ENCODE results near the gene PSAPL1. TPM values are rescaled to one million over a fixed set of nuclear protein-coding genes. Genes with fewer than 3 reads are reported as not detected.

PSAPL1 gene
- polyA plus RNA-seq, 2 donors: 0.04 to 0.39 TPM

GRCh38 chr4:7470522-7471128 lies 35.9 kb upstream of the PSAPL1 start:
- H3K27me3 ChIP-seq (ENCODE audit: control insufficient read depth in 1 of 2, insufficient read depth in 2 of 2, low read length in 2 of 2): no peaks in the 10 kb centered on the region
- H3K4me3 ChIP-seq (ENCODE audit: low read depth in 1 of 2, low read length in 2 of 2): no peak overlapping the region
- H3K9me3 ChIP-seq (ENCODE audit: control insufficient read depth in 2 of 2, insufficient read depth in 1 of 2, low read depth in 1 of 2, low read length in 1 of 2): peaks cover 0 to 8% of the 10 kb centered on the region in 2 donors
- WGBS, 2 donors: 89 to 90% methylated on average over 8 of the region's 8 CpGs
- no peaks in the 10 kb centered on the region for H3K36me3 ChIP-seq (ENCODE audit: control insufficient read depth in 2 of 2, insufficient read depth in 2 of 2, low read length in 1 of 2)
- H3K4me1 ChIP-seq (ENCODE audit: control insufficient read depth in 2 of 2, insufficient read depth in 2 of 2, low read length in 1 of 2): no peaks in the 10 kb centered on the region
- no peak overlapping the region for H3K27ac ChIP-seq (ENCODE audit: low read depth in 2 of 2, low read length in 1 of 2)

DNA sequence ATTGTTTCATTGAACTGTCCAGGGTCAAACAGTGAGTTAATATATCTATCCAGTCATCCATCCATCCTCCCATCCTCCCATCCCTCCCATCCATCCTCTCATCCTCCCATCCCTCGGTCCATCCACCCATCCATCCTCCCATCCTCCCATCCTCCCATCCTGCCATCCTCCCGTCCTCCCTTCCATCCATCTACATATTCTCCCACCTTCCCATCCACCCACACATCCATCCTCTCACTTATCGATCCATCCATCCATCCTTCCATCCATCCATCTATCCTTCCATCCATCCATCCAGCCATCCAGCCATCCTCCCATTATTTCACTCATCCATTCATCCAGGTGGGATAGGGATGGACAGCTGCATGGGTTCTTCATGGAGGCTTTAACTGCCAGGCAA lies 35.4 kb upstream of the PSAPL1 start:
- H3K27ac ChIP-seq (ENCODE audit: low read depth in 2 of 2, low read length in 1 of 2): no peak overlapping the region
- H3K36me3 ChIP-seq (ENCODE audit: control insufficient read depth in 2 of 2, insufficient read depth in 2 of 2, low read length in 1 of 2): no peaks in the 10 kb centered on the region
- WGBS, 2 donors: 70 to 90% methylated on average over 3 of the region's 3 CpGs
- H3K9me3 ChIP-seq (ENCODE audit: control insufficient read depth in 2 of 2, insufficient read depth in 1 of 2, low read depth in 1 of 2, low read length in 1 of 2): peaks cover 0 to 8% of the 10 kb centered on the region in 2 donors
- no peaks in the 10 kb centered on the region for H3K4me1 ChIP-seq (ENCODE audit: control insufficient read depth in 2 of 2, insufficient read depth in 2 of 2, low read length in 1 of 2)
- H3K4me3 ChIP-seq (ENCODE audit: low read depth in 1 of 2, low read length in 2 of 2): no peak overlapping the region
- H3K27me3 ChIP-seq (ENCODE audit: control insufficient read depth in 1 of 2, insufficient read depth in 2 of 2, low read length in 2 of 2): no peaks in the 10 kb centered on the region

- H3K4me3 ChIP-seq (ENCODE audit: low read depth in 1 of 2, low read length in 2 of 2): no peak overlapping the region
- H3K27me3 ChIP-seq (ENCODE audit: control insufficient read depth in 1 of 2, insufficient read depth in 2 of 2, low read length in 2 of 2): no peaks in the 10 kb centered on the region
- H3K9me3 ChIP-seq (ENCODE audit: control insufficient read depth in 2 of 2, insufficient read depth in 1 of 2, low read depth in 1 of 2, low read length in 1 of 2): peaks cover 3 to 8% of the 10 kb centered on the region in 2 donors
- H3K27ac ChIP-seq (ENCODE audit: low read depth in 2 of 2, low read length in 1 of 2): no peak overlapping the region
- no peaks in the 10 kb centered on the region for H3K4me1 ChIP-seq (ENCODE audit: control insufficient read depth in 2 of 2, insufficient read depth in 2 of 2, low read length in 1 of 2)
- H3K36me3 ChIP-seq (ENCODE audit: control insufficient read depth in 2 of 2, insufficient read depth in 2 of 2, low read length in 1 of 2): no peaks in the 10 kb centered on the region
- WGBS, 2 donors: 79 to 87% methylated on average over 4 of the region's 4 CpGs
Measured at GRCh38 chr4:7469023-7469422, 34.3 kb upstream of the PSAPL1 start.

DNA sequence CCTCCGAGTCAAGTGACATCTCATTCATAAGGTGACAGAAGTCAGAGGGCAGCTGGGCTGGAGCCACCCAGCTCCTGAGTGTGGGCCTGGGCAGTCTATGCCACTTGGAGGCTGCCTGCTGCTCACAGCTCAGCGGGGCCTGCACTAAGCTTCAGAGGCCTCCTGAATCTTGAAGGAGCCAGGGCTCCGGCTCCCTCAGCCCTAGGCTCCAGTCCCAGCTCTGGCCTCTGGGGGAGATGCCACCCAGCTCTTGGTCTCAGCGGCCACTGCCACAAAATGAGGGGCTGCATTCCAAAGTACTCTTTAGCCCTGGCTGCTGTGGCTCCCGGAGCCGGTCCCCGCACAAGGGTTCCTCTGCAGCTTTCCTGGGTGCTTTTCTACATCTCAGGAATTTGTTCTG lies 32.7 kb upstream of the PSAPL1 start:
- Histone ChIP-seq H3K36me3 (ENCODE audit: control insufficient read depth in 2 of 2, insufficient read depth in 2 of 2, low read length in 1 of 2) (no peaks in the 10 kb centered on the region), H3K9me3 (ENCODE audit: control insufficient read depth in 2 of 2, insufficient read depth in 1 of 2, low read depth in 1 of 2, low read length in 1 of 2) (peaks cover 3 to 8% of the 10 kb centered on the region in 2 donors), H3K4me3 (ENCODE audit: low read depth in 1 of 2, low read length in 2 of 2) (no peak overlapping the region), H3K27me3 (ENCODE audit: control insufficient read depth in 1 of 2, insufficient read depth in 2 of 2, low read length in 2 of 2) (no peaks in the 10 kb centered on the region), H3K4me1 (ENCODE audit: control insufficient read depth in 2 of 2, insufficient read depth in 2 of 2, low read length in 1 of 2) (no peaks in the 10 kb centered on the region), H3K27ac (ENCODE audit: low read depth in 2 of 2, low read length in 1 of 2) (no peak overlapping the region)
- WGBS, 2 donors: 88 to 92% methylated on average over 7 of the region's 7 CpGs

DNA sequence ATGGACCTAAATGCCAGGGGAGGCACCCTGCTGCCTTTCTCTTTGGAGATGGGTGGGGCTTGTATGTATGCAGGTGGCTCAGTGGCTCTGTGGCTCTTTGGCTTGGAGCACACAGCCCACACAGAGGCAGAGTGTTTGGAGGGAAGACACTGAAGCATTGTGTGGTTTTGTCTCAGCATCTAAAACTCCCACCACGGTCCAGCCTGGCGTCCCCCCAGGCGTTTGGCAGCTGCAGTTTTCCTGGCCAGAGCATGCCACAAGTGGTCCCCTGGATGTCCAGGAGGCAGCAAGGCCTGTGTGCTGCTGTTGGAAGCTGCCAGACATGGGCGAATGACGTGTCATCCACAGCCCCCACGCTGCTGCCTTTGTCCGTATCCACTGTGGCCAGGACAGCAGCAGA lies 32.2 kb upstream of the PSAPL1 start:
- Histone ChIP-seq H3K4me1 (ENCODE audit: control insufficient read depth in 2 of 2, insufficient read depth in 2 of 2, low read length in 1 of 2) (no peaks in the 10 kb centered on the region), H3K9me3 (ENCODE audit: control insufficient read depth in 2 of 2, insufficient read depth in 1 of 2, low read depth in 1 of 2, low read length in 1 of 2) (peaks cover 3 to 8% of the 10 kb centered on the region in 2 donors), H3K4me3 (ENCODE audit: low read depth in 1 of 2, low read length in 2 of 2) (no peak overlapping the region), H3K27ac (ENCODE audit: low read depth in 2 of 2, low read length in 1 of 2) (no peak overlapping the region), H3K27me3 (ENCODE audit: control insufficient read depth in 1 of 2, insufficient read depth in 2 of 2, low read length in 2 of 2) (no peaks in the 10 kb centered on the region), H3K36me3 (ENCODE audit: control insufficient read depth in 2 of 2, insufficient read depth in 2 of 2, low read length in 1 of 2) (no peaks in the 10 kb centered on the region)
- WGBS, 2 donors: 90 to 91% methylated on average over 7 of the region's 7 CpGs

DNA sequence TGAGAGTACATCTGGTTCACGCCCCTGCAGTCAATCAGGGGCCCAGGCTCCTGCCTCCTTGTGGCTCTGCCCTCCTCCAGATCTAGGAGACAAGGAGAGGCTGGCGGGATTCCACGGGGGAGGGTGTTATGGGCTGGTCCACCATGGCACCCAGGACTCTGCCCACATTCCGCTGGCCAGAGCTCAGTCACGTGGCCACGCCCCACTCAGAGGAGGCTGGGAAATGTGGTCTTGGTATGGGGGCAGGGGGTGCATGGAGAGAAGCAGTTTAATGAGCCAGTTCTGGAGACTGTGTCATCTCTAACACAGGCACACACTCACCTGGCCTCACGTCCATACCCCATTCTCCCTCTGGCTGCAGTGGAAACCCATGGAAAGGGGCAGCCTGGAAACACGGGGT lies 31.5 kb upstream of the PSAPL1 start:
- H3K36me3 ChIP-seq (ENCODE audit: control insufficient read depth in 2 of 2, insufficient read depth in 2 of 2, low read length in 1 of 2): no peaks in the 10 kb centered on the region
- no peak overlapping the region for H3K27ac ChIP-seq (ENCODE audit: low read depth in 2 of 2, low read length in 1 of 2)
- 80 to 87% methylated on average over 8 of the region's 8 CpGs for WGBS, 2 donors
- H3K9me3 ChIP-seq (ENCODE audit: control insufficient read depth in 2 of 2, insufficient read depth in 1 of 2, low read depth in 1 of 2, low read length in 1 of 2): peaks cover 3 to 8% of the 10 kb centered on the region in 2 donors
- H3K4me1 ChIP-seq (ENCODE audit: control insufficient read depth in 2 of 2, insufficient read depth in 2 of 2, low read length in 1 of 2): no peaks in the 10 kb centered on the region
- no peaks in the 10 kb centered on the region for H3K27me3 ChIP-seq (ENCODE audit: control insufficient read depth in 1 of 2, insufficient read depth in 2 of 2, low read length in 2 of 2)
- no peak overlapping the region for H3K4me3 ChIP-seq (ENCODE audit: low read depth in 1 of 2, low read length in 2 of 2)

- Histone ChIP-seq H3K9me3 (ENCODE audit: control insufficient read depth in 2 of 2, insufficient read depth in 1 of 2, low read depth in 1 of 2, low read length in 1 of 2) (peaks cover 3 to 8% of the 10 kb centered on the region in 2 donors), H3K27ac (ENCODE audit: low read depth in 2 of 2, low read length in 1 of 2) (no peak overlapping the region), H3K36me3 (ENCODE audit: control insufficient read depth in 2 of 2, insufficient read depth in 2 of 2, low read length in 1 of 2) (no peaks in the 10 kb centered on the region), H3K4me3 (ENCODE audit: low read depth in 1 of 2, low read length in 2 of 2) (no peak overlapping the region), H3K4me1 (ENCODE audit: control insufficient read depth in 2 of 2, insufficient read depth in 2 of 2, low read length in 1 of 2) (no peaks in the 10 kb centered on the region), H3K27me3 (ENCODE audit: control insufficient read depth in 1 of 2, insufficient read depth in 2 of 2, low read length in 2 of 2) (no peaks in the 10 kb centered on the region)
- WGBS, 2 donors: 75 to 84% methylated on average over 9 of the region's 9 CpGs
Measured at GRCh38 chr4:7465017-7465416, 30.3 kb upstream of the PSAPL1 start.

GRCh38 chr4:7464259-7464655 lies 29.5 kb upstream of the PSAPL1 start:
- 83% methylated on average over 5 of the region's 5 CpGs for WGBS, 2 donors
- Histone ChIP-seq H3K9me3 (ENCODE audit: control insufficient read depth in 2 of 2, insufficient read depth in 1 of 2, low read depth in 1 of 2, low read length in 1 of 2) (peaks cover 3 to 8% of the 10 kb centered on the region in 2 donors), H3K4me1 (ENCODE audit: control insufficient read depth in 2 of 2, insufficient read depth in 2 of 2, low read length in 1 of 2) (no peaks in the 10 kb centered on the region), H3K27ac (ENCODE audit: low read depth in 2 of 2, low read length in 1 of 2) (no peak overlapping the region), H3K36me3 (ENCODE audit: control insufficient read depth in 2 of 2, insufficient read depth in 2 of 2, low read length in 1 of 2) (no peaks in the 10 kb centered on the region), H3K4me3 (ENCODE audit: low read depth in 1 of 2, low read length in 2 of 2) (no peak overlapping the region), H3K27me3 (ENCODE audit: control insufficient read depth in 1 of 2, insufficient read depth in 2 of 2, low read length in 2 of 2) (no peaks in the 10 kb centered on the region)

DNA sequence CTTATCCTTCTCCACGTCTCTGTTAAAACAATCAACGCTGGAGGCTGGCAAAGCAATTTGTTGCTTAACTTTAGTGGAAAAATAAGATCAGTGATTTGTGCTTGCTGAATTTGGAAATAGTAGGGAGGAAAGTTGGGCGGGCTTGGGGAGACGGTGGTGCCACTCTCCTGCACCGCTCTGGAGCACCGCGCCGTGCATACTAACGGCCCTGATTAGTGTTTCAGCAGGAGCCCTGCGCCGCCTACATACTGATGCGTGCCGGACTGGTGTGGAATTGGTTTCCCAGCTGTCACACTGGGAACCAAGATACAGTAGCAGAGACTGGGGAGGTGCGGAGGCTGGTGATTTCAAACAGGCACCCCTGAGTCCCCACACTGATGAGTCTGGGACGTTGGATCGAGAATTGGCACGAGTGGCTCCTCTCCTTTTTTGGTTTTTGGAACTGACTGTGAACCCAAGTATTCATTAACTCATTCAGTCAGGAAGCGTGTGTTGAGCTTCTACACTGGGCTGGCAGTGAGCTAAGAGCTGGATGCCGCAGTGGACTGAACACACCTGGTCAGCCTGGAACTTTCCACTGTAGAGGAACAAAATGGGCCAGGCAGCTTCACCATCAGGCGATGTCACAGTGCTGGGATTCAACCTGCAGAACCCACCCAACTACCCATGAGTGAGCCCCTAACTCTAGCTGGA lies 29.0 kb upstream of the PSAPL1 start:
- no peaks in the 10 kb centered on the region for H3K36me3 ChIP-seq (ENCODE audit: control insufficient read depth in 2 of 2, insufficient read depth in 2 of 2, low read length in 1 of 2)
- 79 to 82% methylated on average over 20 of the region's 20 CpGs for WGBS, 2 donors
- peaks cover 3 to 8% of the 10 kb centered on the region in 2 donors for H3K9me3 ChIP-seq (ENCODE audit: control insufficient read depth in 2 of 2, insufficient read depth in 1 of 2, low read depth in 1 of 2, low read length in 1 of 2)
- H3K4me3 ChIP-seq (ENCODE audit: low read depth in 1 of 2, low read length in 2 of 2): no peak overlapping the region
- no peaks in the 10 kb centered on the region for H3K27me3 ChIP-seq (ENCODE audit: control insufficient read depth in 1 of 2, insufficient read depth in 2 of 2, low read length in 2 of 2)
- no peaks in the 10 kb centered on the region for H3K4me1 ChIP-seq (ENCODE audit: control insufficient read depth in 2 of 2, insufficient read depth in 2 of 2, low read length in 1 of 2)
- H3K27ac ChIP-seq (ENCODE audit: low read depth in 2 of 2, low read length in 1 of 2): no peak overlapping the region

- H3K4me3 ChIP-seq (ENCODE audit: low read depth in 1 of 2, low read length in 2 of 2): no peak overlapping the region
- H3K27me3 ChIP-seq (ENCODE audit: control insufficient read depth in 1 of 2, insufficient read depth in 2 of 2, low read length in 2 of 2): no peaks in the 10 kb centered on the region
- peaks cover 0 to 4% of the 10 kb centered on the region in 2 donors for H3K4me1 ChIP-seq (ENCODE audit: control insufficient read depth in 2 of 2, insufficient read depth in 2 of 2, low read length in 1 of 2)
- H3K36me3 ChIP-seq (ENCODE audit: control insufficient read depth in 2 of 2, insufficient read depth in 2 of 2, low read length in 1 of 2): no peaks in the 10 kb centered on the region
- H3K27ac ChIP-seq (ENCODE audit: low read depth in 2 of 2, low read length in 1 of 2): no peak overlapping the region
- 20 to 24% methylated on average over 11 of the region's 11 CpGs for WGBS, 2 donors
- H3K9me3 ChIP-seq (ENCODE audit: control insufficient read depth in 2 of 2, insufficient read depth in 1 of 2, low read depth in 1 of 2, low read length in 1 of 2): peaks cover 3 to 8% of the 10 kb centered on the region in 2 donors
Measured at GRCh38 chr4:7462509-7462971, 27.8 kb upstream of the PSAPL1 start.
